Caco-2 (cell line): ENCODE results near the gene TNS3. TPM values are rescaled to one million over a fixed set of nuclear protein-coding genes. Genes with fewer than 3 reads are reported as not detected.

Experiments
- BruUV-seq: library from RNA; stranded (reverse); fragments of 400-500 nt; replicated peaks from 2 replicates; lab custom pipeline; 2021; lab: Mats Ljungman, UMichigan
- CTCF ChIA-PET: fragments of 300-600 bp; sonication (Branson Sonifier 250); formaldehyde crosslinking; loops from one replicate; lab custom pipeline; 2022; ENCODE audit warnings: antibody characterized with exemption; lab: Charles Lee
- POLR2A ChIA-PET: fragments of 300-600 bp; sonication (Branson Sonifier 250); formaldehyde crosslinking; loops from one replicate; lab custom pipeline; 2022; ENCODE audit warnings: antibody characterized with exemption; lab: Charles Lee
- DNase-seq, 2 experiments: peaks; one replicate each; pipeline versions ENCODE4 v3.0.0 to v3.0.0-alpha.2; 2020 to 2022
- H3K27me3 ChIP-seq: replicated peaks from 2 replicates; pipeline ENCODE4 v1.6.0; 2011; ENCODE audit warnings: low read length; ENCODE audit not compliant: control insufficient read depth, insufficient read depth
- H3K36me3 ChIP-seq: 2 replicates; pipeline ENCODE4 v1.5.1; 2011; ENCODE audit warnings: low read length; ENCODE audit not compliant: control insufficient read depth, insufficient read depth
- H3K4me1 ChIP-seq: fragments of 250-450 bp; sonication (Bioruptor Pico); 2 replicates; pipeline ENCODE4 v1.5.1; 2020; ENCODE audit warnings: mild to moderate bottlenecking
- H3K4me3 ChIP-seq: 2 replicates; pipeline ENCODE4 v1.5.1; 2011; ENCODE audit warnings: low read depth, mild to moderate bottlenecking, control low read depth, low read length
- H3K9me3 ChIP-seq: fragments of 250-450 bp; sonication (Bioruptor Pico); 2 replicates; pipeline ENCODE4 v1.5.1; 2020; ENCODE audit warnings: mild to moderate bottlenecking, moderate library complexity
- H3K27ac Mint-ChIP-seq: one replicate; pipeline ENCODE4 v1.8.0; 2022; ENCODE audit warnings: mixed read lengths; ENCODE audit not compliant: unreplicated experiment
- H3K27me3 Mint-ChIP-seq: one replicate; pipeline ENCODE4 v1.8.0; 2022; ENCODE audit warnings: mixed read lengths; ENCODE audit not compliant: insufficient read depth, unreplicated experiment
- H3K36me3 Mint-ChIP-seq: one replicate; pipeline ENCODE4 v1.8.0; 2022; ENCODE audit warnings: mild to moderate bottlenecking, mixed read lengths; ENCODE audit not compliant: insufficient read depth, unreplicated experiment
- H3K4me1 Mint-ChIP-seq: one replicate; pipeline ENCODE4 v1.8.0; 2022; ENCODE audit warnings: low read depth, mixed read lengths; ENCODE audit not compliant: unreplicated experiment
- H3K4me3 Mint-ChIP-seq: one replicate; pipeline ENCODE4 v1.8.0; 2022; ENCODE audit warnings: mild to moderate bottlenecking, moderate library complexity, mixed read lengths; ENCODE audit not compliant: unreplicated experiment
- H3K9me3 Mint-ChIP-seq: one replicate; pipeline ENCODE4 v1.8.0; 2022; ENCODE audit warnings: mixed read lengths; ENCODE audit not compliant: unreplicated experiment
- CTCF ChIP-seq, 2 experiments: fragments of 200-600 bp in 1 of 2; IDR thresholded peaks; 1 replicate in 1 of 2; 2 replicates in 1 of 2; pipeline versions ENCODE4 v1.5.1 to v1.8.0; 2011 to 2022; ENCODE audit warnings: antibody characterized with exemption in 1 of 2, control low read depth in 1 of 2, inconsistent platforms in 1 of 2, low read depth in 1 of 2, low read length in 1 of 2, mild to moderate bottlenecking in 1 of 2, moderate library complexity in 1 of 2; ENCODE audit not compliant: insufficient read depth in 1 of 2, severe bottlenecking in 1 of 2, unreplicated experiment in 1 of 2
- intact Hi-C: fragments of 100-400 bp; cut with micrococcal nuclease; formaldehyde crosslinking; loops from one replicate; pipeline ENCODE4 v1.10.0; 2022; ENCODE audit not compliant: unreplicated experiment
- total RNA-seq: library from RNA; stranded (reverse); gene quantifications from 2 replicates; pipeline ENCODE4 v1.2.3, GENCODE V29; 2022

TNS3 gene
- total RNA-seq, 1 experiment from 2014 or later, result 263 TPM

GRCh38 chr7:47347346-47347745 is 234.6 kb downstream of the TNS3 start:
- POLR2A ChIA-PET, result no interaction called here

GRCh38 chr7:47346377-47346914 is 235.5 kb downstream of the TNS3 start:
- Mint-ChIP-seq H3K4me1 (no peaks in the 10 kb centered on the region), H3K4me3 (no peak overlapping the region), H3K36me3 (no peaks in the 10 kb centered on the region), H3K27me3 (no peaks in the 10 kb centered on the region), H3K27ac (no peak overlapping the region), H3K9me3 (no peaks in the 10 kb centered on the region)
- POLR2A ChIA-PET, result no interaction called here
- Histone ChIP-seq H3K9me3 (no peaks in the 10 kb centered on the region), H3K4me3 (no peak overlapping the region), H3K36me3 (peaks cover 4% of the 10 kb centered on the region; the same call in 1 of the 2 replicates), H3K4me1 (no peaks in the 10 kb centered on the region), H3K27me3 (no peaks in the 10 kb centered on the region)
- DNase-seq, result no peak
- no peak for TF ChIP-seq CTCF (IDR thresholded peaks at IDR 0.05; ENCODE audit: insufficient read depth in 1 of 2, low read depth in 1 of 2, low read length in 1 of 2, severe bottlenecking in 1 of 2, unreplicated experiment in 1 of 2)
- intact Hi-C loops, result no loop called here
- BruUV-seq, result no TSS peak
- CTCF ChIA-PET, result no interaction called here

More at GRCh38 chr7:47347346-47347745, 234.6 kb downstream of the TNS3 start:
- BruUV-seq, result no TSS peak
- Mint-ChIP-seq H3K36me3 (no peaks in the 10 kb centered on the region), H3K4me3 (no peak overlapping the region), H3K27me3 (no peaks in the 10 kb centered on the region), H3K4me1 (no peaks in the 10 kb centered on the region), H3K9me3 (no peaks in the 10 kb centered on the region), H3K27ac (peak overlapping the region; percentile 39)
- H3K4me3 ChIP-seq, result no peak overlapping the region
- CTCF ChIA-PET, result no interaction called here
- H3K27me3 ChIP-seq, result no peaks in the 10 kb centered on the region
- no peak for TF ChIP-seq CTCF (IDR thresholded peaks at IDR 0.05; ENCODE audit: insufficient read depth in 1 of 2, low read depth in 1 of 2, low read length in 1 of 2, severe bottlenecking in 1 of 2, unreplicated experiment in 1 of 2)
- H3K9me3 ChIP-seq, result no peaks in the 10 kb centered on the region
- intact Hi-C loops, result no loop called here
- no peaks in the 10 kb centered on the region for H3K4me1 ChIP-seq
- peaks cover 4% of the 10 kb centered on the region; the same call in 1 of the 2 replicates for H3K36me3 ChIP-seq
- DNase-seq, result no peak

- Mint-ChIP-seq H3K36me3 (no peaks in the 10 kb centered on the region), H3K4me3 (no peak overlapping the region), H3K4me1 (no peaks in the 10 kb centered on the region), H3K9me3 (no peaks in the 10 kb centered on the region), H3K27me3 (no peaks in the 10 kb centered on the region), H3K27ac (no peak overlapping the region)
- ChIA-PET POLR2A (no interaction called here), CTCF (no interaction called here)
- BruUV-seq, result no TSS peak
- no peaks in the 10 kb centered on the region for H3K4me1 ChIP-seq
- H3K36me3 ChIP-seq, result peaks cover 4% of the 10 kb centered on the region; the same call in 1 of the 2 replicates
- no peak for DNase-seq
- no peak for TF ChIP-seq CTCF (IDR thresholded peaks at IDR 0.05; ENCODE audit: insufficient read depth in 1 of 2, low read depth in 1 of 2, low read length in 1 of 2, severe bottlenecking in 1 of 2, unreplicated experiment in 1 of 2)
- no peaks in the 10 kb centered on the region for H3K9me3 ChIP-seq
- intact Hi-C loops, result no loop called here
- H3K4me3 ChIP-seq, result no peak overlapping the region
- H3K27me3 ChIP-seq, result no peaks in the 10 kb centered on the region
These were observed 236.0 kb downstream of the TNS3 start for GRCh38 chr7:47345857-47346298.
